ENCODE results near the gene JAG1.
"Not testable (repeated sequence)": the region's sequence is repeated elsewhere in the genome, so short reads cannot be mapped to it uniquely, and the experiment has no call there.

The JAG1 gene

DNA sequence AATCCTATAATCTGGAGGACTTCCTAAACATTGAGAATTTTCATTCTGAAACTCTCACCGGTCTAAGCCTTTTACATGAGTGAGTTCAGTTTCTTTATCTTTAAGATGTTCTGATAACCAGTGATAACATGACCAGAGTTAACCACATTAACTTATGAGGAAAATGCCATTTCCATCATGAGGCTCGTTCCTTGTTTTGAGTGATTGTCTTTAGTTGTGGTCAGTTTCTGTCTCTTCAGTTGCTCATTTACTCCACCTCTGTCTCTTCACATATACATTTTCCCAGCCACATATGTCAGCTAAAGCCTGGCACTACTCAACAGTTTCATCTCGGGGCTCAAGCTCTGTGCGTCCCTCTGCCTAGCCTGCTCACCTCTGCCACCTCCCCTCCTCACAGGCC, 70.4 kb downstream of the JAG1 start:
- ATAC-seq (replicated peaks) (no peak), DNase-seq (no peak)
- Mint-ChIP-seq H3K36me3 (peaks cover 25 to 48% of the 10 kb centered on the region in 2 donors), H3K9me3 (no peaks in the 10 kb centered on the region), H3K27ac (no peak overlapping the region), H3K4me1 (no peaks in the 10 kb centered on the region), H3K27me3 (no peaks in the 10 kb centered on the region), H3K4me3 (no peak overlapping the region)

DNA sequence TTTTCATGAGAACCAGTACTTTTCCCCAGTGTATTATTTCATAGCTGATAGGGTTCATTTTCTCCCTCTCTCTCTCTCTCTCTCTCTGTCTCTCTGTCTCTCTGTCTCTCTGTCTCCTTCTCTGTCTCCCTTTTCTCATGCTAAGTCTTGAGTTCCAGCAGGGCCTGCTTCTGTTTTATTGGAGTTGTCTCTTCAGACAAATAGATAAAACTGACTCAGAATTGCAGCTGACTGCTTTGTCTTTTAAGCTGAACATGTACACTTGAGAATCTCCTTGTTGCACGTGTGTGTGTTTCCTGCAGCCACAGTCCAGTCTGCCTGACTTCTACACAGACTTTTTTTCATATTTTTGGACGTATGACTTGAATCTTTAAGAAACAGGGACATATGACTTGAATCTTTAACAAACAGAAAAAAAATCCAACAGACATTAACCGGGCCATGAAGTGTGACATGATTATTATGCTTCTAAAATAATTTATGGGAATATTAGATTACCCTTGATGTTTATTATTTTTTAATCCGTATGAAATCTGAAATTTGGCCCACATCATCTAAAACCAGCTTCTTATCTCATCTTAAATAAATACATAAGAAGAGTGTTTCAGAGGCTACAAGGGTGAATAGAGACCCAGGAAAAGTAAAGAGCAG, 71.5 kb downstream of the JAG1 start:
- H3K36me3 Mint-ChIP-seq, result peaks cover 25 to 45% of the 10 kb centered on the region in 2 donors
- no peaks in the 10 kb centered on the region for H3K27me3 Mint-ChIP-seq

GRCh38 chr20:10597637-10598036, 76.2 kb downstream of the JAG1 start:
- ATAC-seq (replicated peaks) (no peak), DNase-seq (no peak)
- Mint-ChIP-seq H3K4me3 (no peak overlapping the region), H3K27ac (no peak overlapping the region), H3K27me3 (no peaks in the 10 kb centered on the region), H3K36me3 (peaks cover 12 to 32% of the 10 kb centered on the region in 2 donors), H3K9me3 (no peaks in the 10 kb centered on the region), H3K4me1 (no peaks in the 10 kb centered on the region)

More for the DNA sequence above, 71.5 kb downstream of the JAG1 start:
- no peaks in the 10 kb centered on the region for H3K9me3 Mint-ChIP-seq
- ATAC-seq (replicated peaks) (no peak), DNase-seq (no peak)
- no peak overlapping the region for H3K4me3 Mint-ChIP-seq
- no peaks in the 10 kb centered on the region for H3K4me1 Mint-ChIP-seq
- H3K27ac Mint-ChIP-seq, result no peak overlapping the region

- Mint-ChIP-seq H3K9me3 (no peaks in the 10 kb centered on the region), H3K4me1 (no peaks in the 10 kb centered on the region), H3K27me3 (no peaks in the 10 kb centered on the region), H3K36me3 (peaks cover 7 to 26% of the 10 kb centered on the region in 2 donors), H3K27ac (no peak overlapping the region), H3K4me3 (no peak overlapping the region)
- no peak for DNase-seq
- ATAC-seq (replicated peaks), result no peak
These were observed 77.1 kb downstream of the JAG1 start for GRCh38 chr20:10596710-10597121.

DNA sequence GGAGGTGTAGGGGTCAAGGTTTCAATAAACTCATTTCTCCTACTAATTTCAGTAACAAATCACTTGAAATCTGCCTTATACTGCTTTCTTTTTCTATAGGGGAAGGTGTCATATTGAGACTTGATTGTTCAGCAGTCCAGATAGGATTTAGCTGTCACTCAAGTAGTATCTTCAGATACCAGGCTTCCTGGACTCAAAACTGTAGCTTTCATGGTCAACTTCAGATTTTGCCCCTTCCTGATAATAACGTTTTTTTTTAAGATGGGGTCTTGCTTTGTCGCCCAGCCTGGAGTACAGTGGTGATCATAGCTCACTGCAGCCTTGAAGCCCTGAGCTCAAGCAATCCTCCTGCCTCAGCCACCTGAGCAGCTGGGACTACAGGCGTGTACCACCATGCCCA, 77.8 kb downstream of the JAG1 start:
- H3K36me3 Mint-ChIP-seq, result peaks cover 7 to 22% of the 10 kb centered on the region in 2 donors
- ATAC-seq (replicated peaks) (no peak), DNase-seq (no peak)
- H3K27me3 Mint-ChIP-seq, result no peaks in the 10 kb centered on the region
- no peaks in the 10 kb centered on the region for H3K9me3 Mint-ChIP-seq
- H3K4me3 Mint-ChIP-seq, result no peak overlapping the region
- no peak overlapping the region for H3K27ac Mint-ChIP-seq
- no peaks in the 10 kb centered on the region for H3K4me1 Mint-ChIP-seq

DNA sequence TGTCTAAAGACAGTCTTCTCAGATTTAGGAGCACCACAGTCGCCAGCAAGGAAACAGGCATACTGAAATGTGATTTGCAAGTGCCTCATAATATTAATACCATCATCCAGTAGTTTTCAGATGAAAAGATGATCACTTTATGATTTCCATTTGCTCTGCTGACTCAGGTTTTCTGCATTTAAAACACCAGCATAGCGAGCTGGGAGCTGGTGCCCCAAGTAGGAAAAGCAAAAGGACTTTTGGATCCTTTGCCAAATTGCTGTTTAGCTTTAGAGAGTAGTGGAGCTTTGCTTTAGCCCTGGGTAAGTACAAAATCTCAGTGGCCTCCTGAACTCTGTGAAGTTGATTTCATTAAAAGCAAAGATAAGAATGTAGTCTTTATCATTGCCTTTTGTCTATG, 78.5 kb downstream of the JAG1 start:
- DNase-seq, result no peak
- ATAC-seq (replicated peaks), result no peak
- Mint-ChIP-seq H3K4me1 (no peaks in the 10 kb centered on the region), H3K36me3 (peaks cover 5 to 17% of the 10 kb centered on the region in 2 donors), H3K27me3 (no peaks in the 10 kb centered on the region), H3K27ac (no peak overlapping the region), H3K9me3 (no peaks in the 10 kb centered on the region), H3K4me3 (no peak overlapping the region)

- no peak overlapping the region for H3K4me3 Mint-ChIP-seq
- no peaks in the 10 kb centered on the region for H3K4me1 Mint-ChIP-seq
- DNase-seq, result no peak
- H3K27me3 Mint-ChIP-seq, result no peaks in the 10 kb centered on the region
- no peak overlapping the region for H3K27ac Mint-ChIP-seq
- no peaks in the 10 kb centered on the region for H3K9me3 Mint-ChIP-seq
- ATAC-seq (replicated peaks), result no peak
- H3K36me3 Mint-ChIP-seq, result peaks cover 3 to 15% of the 10 kb centered on the region in 2 donors
These were observed 79.4 kb downstream of the JAG1 start for GRCh38 chr20:10594296-10594868.

DNA sequence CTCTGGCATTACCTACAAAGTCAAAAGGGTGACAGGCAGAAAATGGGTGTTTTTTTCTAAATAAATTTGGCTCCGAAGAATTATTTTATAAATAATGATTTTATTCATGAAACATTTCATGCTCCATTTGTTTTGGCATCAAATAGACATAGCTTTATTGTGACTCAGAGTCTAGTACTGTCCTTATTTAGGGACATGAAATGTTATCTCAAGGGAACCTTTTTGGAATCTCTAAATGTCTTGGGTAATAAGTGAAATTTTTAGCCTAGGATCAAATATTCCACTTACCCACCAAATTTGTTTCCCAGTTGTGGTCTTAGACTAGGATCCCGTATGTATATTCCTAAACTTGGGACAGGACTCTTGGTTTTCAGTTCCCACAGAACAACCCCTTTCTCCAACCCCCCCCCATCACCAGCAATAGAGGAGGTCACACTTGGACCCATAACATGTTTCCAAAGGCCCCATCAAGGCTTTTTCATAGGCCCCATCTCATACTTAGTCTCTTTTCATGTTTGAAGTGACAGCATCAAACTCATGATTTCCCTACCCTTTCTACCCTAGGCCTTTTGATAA, 81.8 kb downstream of the JAG1 start:
- ATAC-seq (replicated peaks) (no peak), DNase-seq (no peak)
- H3K36me3 Mint-ChIP-seq, result peaks cover 3 to 10% of the 10 kb centered on the region in 2 donors
- H3K4me1 Mint-ChIP-seq, result no peaks in the 10 kb centered on the region
- H3K9me3 Mint-ChIP-seq, result no peaks in the 10 kb centered on the region
- H3K27me3 Mint-ChIP-seq, result no peaks in the 10 kb centered on the region
- no peak overlapping the region for H3K4me3 Mint-ChIP-seq
- H3K27ac Mint-ChIP-seq, result no peak overlapping the region

- no peaks in the 10 kb centered on the region for H3K4me1 Mint-ChIP-seq
- H3K27me3 Mint-ChIP-seq, result no peaks in the 10 kb centered on the region
- no peak for DNase-seq
- no peak overlapping the region for H3K4me3 Mint-ChIP-seq
- H3K27ac Mint-ChIP-seq, result no peak overlapping the region
- ATAC-seq (replicated peaks), result no peak
- peaks cover 5 to 17% of the 10 kb centered on the region in 2 donors for H3K36me3 Mint-ChIP-seq
- no peaks in the 10 kb centered on the region for H3K9me3 Mint-ChIP-seq
These were observed 82.7 kb downstream of the JAG1 start for GRCh38 chr20:10590950-10591671.

- DNase-seq; H3K9me3 Mint-ChIP-seq; H3K4me1 Mint-ChIP-seq; H3K27ac Mint-ChIP-seq; H3K27me3 Mint-ChIP-seq; ATAC-seq (replicated peaks); H3K4me3 Mint-ChIP-seq: not testable (repeated sequence)
- peaks cover 9 to 23% of the 10 kb centered on the region in 2 donors for H3K36me3 Mint-ChIP-seq
These were observed 83.4 kb downstream of the JAG1 start for GRCh38 chr20:10590446-10590845.
